Measurements from ENCODE around the gene SYNGR2. TPM values are rescaled to one million over a fixed set of nuclear protein-coding genes. Genes with fewer than 3 reads are reported as not detected.
A peak's percentile ranks its signal among the peaks of the same experiment; 100 is the strongest.

SYNGR2 gene
- total RNA-seq, 1 experiment from 2014 or later = 148 TPM

DNA sequence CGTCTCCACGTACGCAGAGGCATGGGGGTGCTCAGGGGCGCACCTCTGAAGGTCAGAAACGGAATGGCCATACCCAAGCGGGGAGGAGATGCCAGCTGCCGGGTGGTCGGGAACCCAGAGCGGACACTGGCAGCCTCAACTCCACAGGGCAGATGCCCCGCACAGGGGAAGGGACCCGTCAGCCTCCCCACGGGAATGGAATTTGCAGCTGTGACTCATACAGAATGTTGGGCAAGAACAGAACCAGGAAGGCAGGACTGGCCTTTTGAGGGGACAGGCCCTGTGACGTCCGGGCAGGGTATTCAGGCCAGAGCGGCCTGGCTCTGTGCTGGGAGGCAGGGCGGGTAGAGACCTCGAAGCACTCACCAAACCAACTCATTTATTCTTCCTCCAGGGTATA lies 11.0 kb downstream of the SYNGR2 start:
- intact Hi-C loops (cut with micrococcal nuclease) = no loop called here
- TF ChIP-seq, protein P1, sequence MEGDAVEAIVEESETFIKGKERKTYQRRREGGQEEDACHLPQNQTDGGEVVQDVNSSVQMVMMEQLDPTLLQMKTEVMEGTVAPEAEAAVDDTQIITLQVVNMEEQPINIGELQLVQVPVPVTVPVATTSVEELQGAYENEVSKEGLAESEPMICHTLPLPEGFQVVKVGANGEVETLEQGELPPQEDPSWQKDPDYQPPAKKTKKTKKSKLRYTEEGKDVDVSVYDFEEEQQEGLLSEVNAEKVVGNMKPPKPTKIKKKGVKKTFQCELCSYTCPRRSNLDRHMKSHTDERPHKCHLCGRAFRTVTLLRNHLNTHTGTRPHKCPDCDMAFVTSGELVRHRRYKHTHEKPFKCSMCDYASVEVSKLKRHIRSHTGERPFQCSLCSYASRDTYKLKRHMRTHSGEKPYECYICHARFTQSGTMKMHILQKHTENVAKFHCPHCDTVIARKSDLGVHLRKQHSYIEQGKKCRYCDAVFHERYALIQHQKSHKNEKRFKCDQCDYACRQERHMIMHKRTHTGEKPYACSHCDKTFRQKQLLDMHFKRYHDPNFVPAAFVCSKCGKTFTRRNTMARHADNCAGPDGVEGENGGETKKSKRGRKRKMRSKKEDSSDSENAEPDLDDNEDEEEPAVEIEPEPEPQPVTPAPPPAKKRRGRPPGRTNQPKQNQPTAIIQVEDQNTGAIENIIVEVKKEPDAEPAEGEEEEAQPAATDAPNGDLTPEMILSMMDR (IDR thresholded peaks at IDR 0.05 in 2 of 3, conservative IDR thresholded peaks at IDR 0.05 in 1 of 3; ENCODE audit: borderline replicate concordance in 1 of 3, insufficient read depth in 1 of 3, low read depth in 2 of 3, low read length in 2 of 3) = no peak
- no peak for TF ChIP-seq SP1 (IDR thresholded peaks at IDR 0.05; ENCODE audit: low read depth)
- TF ChIP-seq ELF1 (IDR thresholded peaks at IDR 0.05; ENCODE audit: borderline replicate concordance, low read depth) = no peak
- TF ChIP-seq JUND (IDR thresholded peaks at IDR 0.05) = no peak
- no peak for TF ChIP-seq ATF3 (IDR thresholded peaks at IDR 0.05)
- no peak for TF ChIP-seq SRF (IDR thresholded peaks at IDR 0.05; ENCODE audit: low read depth)
- TF ChIP-seq CBX3 (IDR thresholded peaks at IDR 0.05; ENCODE audit: low read depth) = no peak
- TF ChIP-seq RAD21 (IDR thresholded peaks at IDR 0.05; ENCODE audit: low read depth) = no peak
- TF ChIP-seq ZNF274 (IDR thresholded peaks at IDR 0.05; ENCODE audit: low read depth, low read length) = no peak
- ChIA-PET CTCF (no interaction called here), POLR2A (no interaction called here), RAD21 (ENCODE audit: low non-redundant PET in 1 of 2, low total read pairs in 2 of 2, uncharacterized antibody in 2 of 2, unreplicated experiment in 2 of 2) (no interaction called here)
- Histone ChIP-seq H3K27ac (ENCODE audit: low read depth, low read length) (peak overlapping the region; percentile 6; the same call in 1 of the 2 replicates), H3K79me2 (ENCODE audit: insufficient read depth, low read length) (peaks cover 37% of the 10 kb centered on the region), H3K4me2 (ENCODE audit: low read length) (no peak overlapping the region), H3K9me3 (ENCODE audit: control insufficient read depth in 1 of 2, insufficient read depth in 1 of 2, low read depth in 1 of 2, low read length in 2 of 2) (no peaks in the 10 kb centered on the region), H3K27me3 (ENCODE audit: insufficient read depth, low read length) (no peaks in the 10 kb centered on the region), H2AFZ (ENCODE audit: low read depth, low read length, poor library complexity, severe bottlenecking) (no peak overlapping the region), H3K36me3 (ENCODE audit: control insufficient read depth in 1 of 2, insufficient read depth in 2 of 2, low read length in 2 of 2) (peaks cover 51 to 71% of the 10 kb centered on the region in 2 experiments), H4K20me1 (ENCODE audit: insufficient read depth) (no peaks in the 10 kb centered on the region), H3K9ac (ENCODE audit: low read length) (no peak overlapping the region), H3K4me3 (replicated peaks in 1 of 2; ENCODE audit: low read depth in 1 of 2, low read length in 2 of 2) (no peak overlapping the region), H3K9me2 (ENCODE audit: insufficient read depth) (no peaks in the 10 kb centered on the region), H3K4me1 (ENCODE audit: control insufficient read depth in 1 of 2, insufficient read depth in 2 of 2, low read length in 2 of 2) (peaks cover 9 to 12% of the 10 kb centered on the region in 2 experiments; a peak in 3 of 4 replicates)
- DNase-seq (ENCODE audit: low read depth, low spot score) (no peak), ATAC-seq (no peak)
- no TSS peak for BruUV-seq (replicated peaks)

GRCh38 chr17:78180083-78180482 lies 11.7 kb downstream of the SYNGR2 start:
- H3K9ac ChIP-seq (ENCODE audit: low read length) = no peak overlapping the region
- BruUV-seq (replicated peaks) = no TSS peak
- H3K79me2 ChIP-seq (ENCODE audit: insufficient read depth, low read length) = peaks cover 44% of the 10 kb centered on the region
- H3K27me3 ChIP-seq (ENCODE audit: insufficient read depth, low read length) = no peaks in the 10 kb centered on the region
- no peak overlapping the region for H3K4me3 ChIP-seq (replicated peaks in 1 of 2; ENCODE audit: low read depth in 1 of 2, low read length in 2 of 2)
- H3K4me1 ChIP-seq (ENCODE audit: control insufficient read depth in 1 of 2, insufficient read depth in 2 of 2, low read length in 2 of 2) = peaks cover 10 to 16% of the 10 kb centered on the region in 2 experiments; a peak in 3 of 4 replicates
- intact Hi-C loops (cut with micrococcal nuclease) = no loop called here
- no peaks in the 10 kb centered on the region for H3K9me3 ChIP-seq (ENCODE audit: control insufficient read depth in 1 of 2, insufficient read depth in 1 of 2, low read depth in 1 of 2, low read length in 2 of 2)
- ATAC-seq (no peak), DNase-seq (ENCODE audit: low read depth, low spot score) (no peak)
- peaks cover 51 to 73% of the 10 kb centered on the region in 2 experiments for H3K36me3 ChIP-seq (ENCODE audit: control insufficient read depth in 1 of 2, insufficient read depth in 2 of 2, low read length in 2 of 2)
- H4K20me1 ChIP-seq (ENCODE audit: insufficient read depth) = no peaks in the 10 kb centered on the region
- H3K4me2 ChIP-seq (ENCODE audit: low read length) = no peak overlapping the region
- no peak overlapping the region; the same call in 1 of the 2 replicates for H3K27ac ChIP-seq (ENCODE audit: low read depth, low read length)
- ChIA-PET RAD21 (ENCODE audit: low non-redundant PET in 1 of 2, low total read pairs in 2 of 2, uncharacterized antibody in 2 of 2, unreplicated experiment in 2 of 2) (no interaction called here), POLR2A (no interaction called here), CTCF (no interaction called here)
- H2AFZ ChIP-seq (ENCODE audit: low read depth, low read length, poor library complexity, severe bottlenecking) = no peak overlapping the region
- no peaks in the 10 kb centered on the region for H3K9me2 ChIP-seq (ENCODE audit: insufficient read depth)
- TF ChIP-seq POLR2AphosphoS5 (IDR thresholded peaks at IDR 0.05; ENCODE audit: low read depth, low read length) = no peak
- no peak for TF ChIP-seq EZH2phosphoT487 (IDR thresholded peaks at IDR 0.05; ENCODE audit: borderline replicate concordance)
- no peak for TF ChIP-seq ELF1 (IDR thresholded peaks at IDR 0.05; ENCODE audit: borderline replicate concordance, low read depth)
- TF ChIP-seq ZNF274 (IDR thresholded peaks at IDR 0.05; ENCODE audit: low read depth, low read length) = no peak
- TF ChIP-seq POLR2A (IDR thresholded peaks at IDR 0.05; ENCODE audit: borderline replicate concordance, extremely low read depth, insufficient read depth, insufficient read length) = no peak
- no peak for TF ChIP-seq TCF7L2 (IDR thresholded peaks at IDR 0.05; ENCODE audit: borderline replicate concordance, extremely low read depth, insufficient read depth, insufficient read length)
- TF ChIP-seq, protein P1 (IDR thresholded peaks at IDR 0.05 in 2 of 3, conservative IDR thresholded peaks at IDR 0.05 in 1 of 3; ENCODE audit: borderline replicate concordance in 1 of 3, insufficient read depth in 1 of 3, low read depth in 2 of 3, low read length in 2 of 3) = no peak
- TF ChIP-seq FOSL1 (IDR thresholded peaks at IDR 0.05; ENCODE audit: low read depth) = no peak
- no peak for TF ChIP-seq JUND (IDR thresholded peaks at IDR 0.05)
- TF ChIP-seq, protein P2, sequence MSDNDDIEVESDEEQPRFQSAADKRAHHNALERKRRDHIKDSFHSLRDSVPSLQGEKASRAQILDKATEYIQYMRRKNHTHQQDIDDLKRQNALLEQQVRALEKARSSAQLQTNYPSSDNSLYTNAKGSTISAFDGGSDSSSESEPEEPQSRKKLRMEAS (IDR thresholded peaks at IDR 0.05) = no peak
- no peak for TF ChIP-seq EGR1 (IDR thresholded peaks at IDR 0.05; ENCODE audit: low read depth)
- TF ChIP-seq CEBPB (IDR thresholded peaks at IDR 0.05; ENCODE audit: low read depth) = no peak
- TF ChIP-seq SRF (IDR thresholded peaks at IDR 0.05; ENCODE audit: low read depth) = no peak
